RWPE1 (cell line): ENCODE data around the gene SPC24.

Experiments
- CTCF ChIA-PET: fragments of 350-600 bp; sonication (Branson Sonifier 250); formaldehyde crosslinking; extraction: SDS; loops from one replicate; lab custom pipeline; 2021; lab: Yijun Ruan, JAX
- POLR2A ChIA-PET: fragments of 400-600 bp; formaldehyde crosslinking; extraction: SDS; loops from one replicate; lab custom pipeline; 2020; ENCODE audit warnings: antibody characterized with exemption; ENCODE audit not compliant: low non-redundant PET; lab: Yijun Ruan, JAX
- DNase-seq: peaks from one replicate; pipeline ENCODE4 v3.0.0; 2012; ENCODE audit warnings: low spot score
- H3K27ac ChIP-seq: fragments of 450-650 bp; 2 replicates; pipeline ENCODE4 v1.5.1; 2017
- TF ChIP-seq, protein P1 (sequence below): fragments of 450-650 bp; conservative IDR thresholded peaks from 2 replicates; pipeline ENCODE4 v1.5.1; 2017; ENCODE audit warnings: low read depth, mild to moderate bottlenecking

Gene SPC24

DNA sequence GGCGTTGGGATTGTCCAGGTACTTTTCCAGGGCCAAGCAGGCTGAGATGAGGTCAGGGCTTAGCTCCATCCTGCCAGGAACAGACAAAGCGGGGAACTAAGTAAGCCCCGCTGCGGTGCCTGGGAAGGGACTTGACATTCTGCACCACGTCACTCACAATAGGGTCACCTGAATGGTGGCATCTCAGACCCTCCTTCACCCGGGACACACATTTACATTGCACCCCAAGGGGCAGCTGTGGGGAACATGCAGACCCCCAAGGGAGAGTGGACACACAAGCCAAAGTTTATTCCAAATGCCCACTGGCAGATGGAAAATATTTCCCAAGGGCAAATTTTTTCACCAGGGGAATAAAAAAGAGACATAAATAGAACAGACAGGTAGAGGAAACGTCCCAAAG, 20.3 kb upstream of the SPC24 start:
- ChIA-PET POLR2A (no interaction called here), CTCF (no interaction called here)
- no peak for DNase-seq
- H3K27ac ChIP-seq = no peak overlapping the region
- TF ChIP-seq, protein P1, sequence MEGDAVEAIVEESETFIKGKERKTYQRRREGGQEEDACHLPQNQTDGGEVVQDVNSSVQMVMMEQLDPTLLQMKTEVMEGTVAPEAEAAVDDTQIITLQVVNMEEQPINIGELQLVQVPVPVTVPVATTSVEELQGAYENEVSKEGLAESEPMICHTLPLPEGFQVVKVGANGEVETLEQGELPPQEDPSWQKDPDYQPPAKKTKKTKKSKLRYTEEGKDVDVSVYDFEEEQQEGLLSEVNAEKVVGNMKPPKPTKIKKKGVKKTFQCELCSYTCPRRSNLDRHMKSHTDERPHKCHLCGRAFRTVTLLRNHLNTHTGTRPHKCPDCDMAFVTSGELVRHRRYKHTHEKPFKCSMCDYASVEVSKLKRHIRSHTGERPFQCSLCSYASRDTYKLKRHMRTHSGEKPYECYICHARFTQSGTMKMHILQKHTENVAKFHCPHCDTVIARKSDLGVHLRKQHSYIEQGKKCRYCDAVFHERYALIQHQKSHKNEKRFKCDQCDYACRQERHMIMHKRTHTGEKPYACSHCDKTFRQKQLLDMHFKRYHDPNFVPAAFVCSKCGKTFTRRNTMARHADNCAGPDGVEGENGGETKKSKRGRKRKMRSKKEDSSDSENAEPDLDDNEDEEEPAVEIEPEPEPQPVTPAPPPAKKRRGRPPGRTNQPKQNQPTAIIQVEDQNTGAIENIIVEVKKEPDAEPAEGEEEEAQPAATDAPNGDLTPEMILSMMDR = no peak

DNA sequence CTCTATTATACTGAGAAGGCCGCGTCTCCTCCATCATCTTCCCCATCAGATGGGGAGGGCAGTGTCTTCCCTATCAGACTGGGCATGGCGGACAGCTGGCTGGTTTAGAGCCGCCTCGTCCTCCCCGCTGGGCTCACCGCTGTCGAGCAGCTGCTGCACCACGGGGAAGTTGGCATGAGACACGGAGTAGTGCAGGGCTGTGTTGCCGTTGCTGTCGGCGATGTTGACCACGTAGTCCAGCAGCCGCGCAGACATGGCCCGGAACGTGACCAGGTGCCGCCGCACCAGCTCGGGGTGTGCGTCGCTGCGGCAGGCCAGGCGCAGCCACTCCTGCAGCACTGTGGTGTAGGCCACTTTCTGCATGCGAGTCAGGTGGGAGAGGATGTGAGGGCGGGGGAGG, 18.8 kb upstream of the SPC24 start:
- TF ChIP-seq, protein P1 = no peak
- DNase-seq = no peak
- no peak overlapping the region for H3K27ac ChIP-seq
- CTCF ChIA-PET = no interaction called here
- POLR2A ChIA-PET = no interaction called here

DNA sequence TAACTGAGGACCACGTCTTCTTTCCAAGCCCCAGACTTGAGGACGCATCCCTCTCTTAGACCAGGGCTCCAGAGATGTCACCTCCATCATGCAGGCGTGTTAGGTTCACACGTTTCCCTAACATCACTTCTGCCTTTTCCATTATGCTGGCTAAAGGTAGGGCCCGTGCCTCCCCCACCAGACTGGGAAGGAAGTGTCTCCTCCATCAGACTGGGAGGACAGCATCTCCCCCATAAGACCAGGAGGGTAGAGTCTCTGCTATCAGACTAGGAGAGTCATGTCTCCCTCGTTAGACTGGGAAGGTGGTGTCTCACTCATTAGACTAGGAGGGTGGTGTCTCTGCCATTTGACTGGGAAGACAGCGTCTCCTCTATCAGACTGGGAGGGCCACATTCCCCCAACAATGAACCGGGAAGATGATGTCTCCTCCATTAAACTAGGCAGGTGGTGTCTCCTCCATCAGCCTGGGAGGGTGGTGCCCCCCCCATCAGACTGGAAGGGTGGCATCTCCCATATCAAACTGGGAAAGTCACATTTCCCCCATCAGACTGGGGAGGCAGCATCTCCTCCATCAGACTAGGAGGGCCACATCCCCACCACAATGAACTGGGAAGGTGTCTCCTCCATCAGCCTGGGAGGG, 18.1 kb upstream of the SPC24 start:
- peak overlapping the region; percentile 23; the same call in 1 of the 2 replicates for H3K27ac ChIP-seq
- POLR2A ChIA-PET = no interaction called here
- no peak for DNase-seq
- CTCF ChIA-PET = no interaction called here
- TF ChIP-seq, protein P1 = no peak

DNA sequence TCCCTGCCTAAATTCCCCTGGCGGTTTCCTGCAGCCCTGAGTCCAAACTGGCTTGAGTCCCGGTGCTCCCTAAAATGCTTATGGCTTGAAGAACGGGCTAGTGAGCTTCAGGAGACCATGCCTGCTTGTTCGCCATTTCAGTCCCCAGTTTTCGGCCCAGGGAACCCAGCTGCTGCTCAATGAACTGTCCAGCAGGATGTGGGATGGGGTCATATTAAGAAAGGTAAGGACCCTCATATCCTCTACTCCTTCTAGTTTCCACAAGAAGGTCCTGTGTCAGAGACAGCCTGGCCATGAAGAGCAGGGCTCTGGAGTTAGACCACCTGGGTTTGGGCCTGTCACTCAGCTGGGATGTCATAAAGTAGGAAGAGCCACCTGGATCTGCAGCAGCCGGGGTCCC, 17.0 kb upstream of the SPC24 start:
- DNase-seq = no peak
- ChIA-PET POLR2A (no interaction called here), CTCF (interaction anchor here (0.5 kb wide), 1 partner anchor 243 kb away, joined by 3 read pairs; no protein-coding TSS in a partner anchor)
- peak overlapping the region; percentile 23; the same call in 1 of the 2 replicates for H3K27ac ChIP-seq
- TF ChIP-seq, protein P1 = no peak

DNA sequence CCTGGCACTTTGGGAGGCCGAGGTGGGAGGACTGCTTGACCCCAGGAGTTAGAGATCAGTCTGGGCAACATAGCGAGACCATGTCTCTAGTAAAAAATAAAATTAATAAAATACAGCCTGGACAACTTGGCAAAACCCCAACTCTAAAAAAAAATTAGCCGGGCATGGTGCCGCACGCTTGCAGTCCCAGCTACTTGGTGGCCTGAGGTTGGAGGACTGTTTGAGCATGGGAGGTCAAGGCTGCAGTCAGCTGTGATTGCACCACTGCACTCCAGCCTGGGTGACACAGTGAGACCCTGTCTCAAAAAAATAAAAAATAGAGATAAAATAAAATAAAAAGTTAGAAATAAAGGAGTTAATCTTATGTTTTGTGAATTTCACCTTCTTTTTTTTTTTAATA, 15.6 kb upstream of the SPC24 start:
- TF ChIP-seq, protein P1 = no peak
- ChIA-PET POLR2A (no interaction called here), CTCF (no interaction called here)
- DNase-seq = no peak
- peak overlapping the region; percentile 84; the same call in 1 of the 2 replicates for H3K27ac ChIP-seq

DNA sequence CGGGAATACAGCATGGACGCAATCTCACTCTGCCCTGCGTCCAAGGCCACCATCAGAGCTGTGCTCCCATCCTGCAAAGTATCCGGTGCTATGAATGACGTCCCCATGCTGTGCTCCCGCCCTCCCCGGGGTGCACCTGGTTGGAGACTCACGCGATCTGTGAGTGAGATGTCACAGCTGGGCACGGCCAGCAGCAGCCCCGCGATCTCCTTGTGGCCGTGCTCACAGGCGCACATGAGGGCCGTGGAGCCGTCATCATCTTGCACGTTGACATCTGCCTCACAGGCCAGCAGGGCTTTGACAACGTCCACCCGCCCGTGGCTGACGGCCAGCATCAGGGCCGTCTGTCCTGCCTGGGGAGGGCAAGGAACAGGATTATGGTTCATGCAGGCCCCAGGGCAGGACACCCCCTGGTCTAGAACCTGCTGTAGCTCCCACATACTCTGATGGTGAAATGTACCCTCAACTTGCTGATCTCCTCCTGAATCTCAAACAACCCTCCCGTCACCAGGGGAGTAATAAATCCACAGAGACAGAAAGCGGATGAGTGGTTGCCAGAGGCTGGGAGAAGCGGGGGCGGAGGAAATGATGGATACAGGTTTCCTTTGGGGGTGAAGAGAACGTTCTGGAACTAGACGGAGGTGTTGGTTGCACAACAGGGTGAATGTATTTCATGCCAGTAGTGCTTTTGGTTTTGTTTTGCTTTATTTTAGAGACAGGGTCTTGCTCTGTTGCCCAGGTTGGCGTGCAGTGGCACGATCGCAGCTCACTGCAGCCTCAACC, 14.5 kb upstream of the SPC24 start:
- ChIA-PET CTCF (no interaction called here), POLR2A (no interaction called here)
- no peak for DNase-seq
- TF ChIP-seq, protein P1 = no peak
- peak overlapping the region; percentile 84 for H3K27ac ChIP-seq
